D721Med (cell line): ENCODE results near the gene EPPIN.

Experiments
- DNase-seq: peaks from one replicate; pipeline ENCODE4 v3.0.0; 2011; ENCODE audit warnings: low spot score; ENCODE audit not compliant: insufficient read length
- FAIRE-seq: peaks from 2 replicates; lab custom pipeline; 2011; peaks lifted over from hg19 to GRCh38; lab: Jason Lieb, UNC
- CTCF ChIP-seq: IDR thresholded peaks from 2 replicates; pipeline ENCODE4 v1.5.1; 2012; ENCODE audit warnings: mild to moderate bottlenecking, control low read depth; ENCODE audit not compliant: insufficient read depth; ENCODE audit errors: missing control alignments

The EPPIN gene

GRCh38 chr20:45501600-45501999 lies 45.6 kb downstream of the EPPIN start:
- TF ChIP-seq CTCF: no peak
- DNase-seq: no peak
- no peak for FAIRE-seq

- no peak for DNase-seq
- no peak for FAIRE-seq
- no peak for TF ChIP-seq CTCF
These were observed 47.2 kb downstream of the EPPIN start for GRCh38 chr20:45500022-45500421.

GRCh38 chr20:45497971-45498494 lies 49.2 kb downstream of the EPPIN start:
- FAIRE-seq: no peak
- no peak for TF ChIP-seq CTCF
- DNase-seq: no peak

- no peak for FAIRE-seq
- DNase-seq: no peak
- no peak for TF ChIP-seq CTCF
These were observed 51.0 kb downstream of the EPPIN start for GRCh38 chr20:45496166-45496565.

- DNase-seq: no peak
- no peak for TF ChIP-seq CTCF
- no peak for FAIRE-seq
These were observed 51.7 kb downstream of the EPPIN start for GRCh38 chr20:45495501-45495941.
